MM.1S (cell line): ENCODE data around the gene TMEM253.

Source experiments
- DNase-seq: peaks from one replicate; pipeline ENCODE4 v3.0.0-alpha.2; 2015
- H2AFZ ChIP-seq: fragments of 300-600 bp; sonication (generic); 2 replicates; pipeline ENCODE4 v1.6.0; 2016; ENCODE audit warnings: antibody characterized with exemption, low read length
- H3F3A ChIP-seq: fragments of 300-600 bp; sonication (generic); 2 replicates; pipeline ENCODE4 v1.6.1; 2016; ENCODE audit warnings: mild to moderate bottlenecking, antibody characterized with exemption, low read length, moderate library complexity, mixed read lengths; ENCODE audit not compliant: insufficient read depth
- H3K27ac ChIP-seq: fragments of 300-600 bp; sonication (generic); 2 replicates; pipeline ENCODE4 v1.5.1; 2016; ENCODE audit warnings: mild to moderate bottlenecking, low read length
- H3K27me3 ChIP-seq: fragments of 300-600 bp; sonication (generic); replicated peaks from 2 replicates; pipeline ENCODE4 v1.6.0; 2016; ENCODE audit warnings: low read length; ENCODE audit not compliant: insufficient read depth
- H3K36me3 ChIP-seq: fragments of 300-600 bp; sonication (generic); replicated peaks from 2 replicates; pipeline ENCODE4 v1.6.1; 2016; ENCODE audit warnings: mild to moderate bottlenecking, low read length, mixed read lengths; ENCODE audit not compliant: insufficient read depth
- H3K4me1 ChIP-seq: fragments of 300-600 bp; sonication (generic); 2 replicates; pipeline ENCODE4 v1.6.1; 2016; ENCODE audit warnings: low read length, mixed read lengths
- H3K4me2 ChIP-seq: fragments of 300-600 bp; sonication (generic); 2 replicates; pipeline ENCODE4 v1.6.0; 2016; ENCODE audit warnings: low read depth, low read length
- H3K4me3 ChIP-seq: fragments of 300-600 bp; sonication (generic); 2 replicates; pipeline ENCODE4 v1.5.1; 2016; ENCODE audit warnings: low read length, mixed read lengths
- H3K79me2 ChIP-seq: fragments of 300-600 bp; sonication (generic); 2 replicates; pipeline ENCODE4 v1.6.1; 2016; ENCODE audit warnings: mixed run types, low read length, mixed read lengths
- H3K9ac ChIP-seq: fragments of 300-600 bp; sonication (generic); 2 replicates; pipeline ENCODE4 v1.6.1; 2016; ENCODE audit warnings: low read length, mixed read lengths
- H3K9me2 ChIP-seq: fragments of 300-600 bp; sonication (generic); replicated peaks from 2 replicates; pipeline ENCODE4 v1.6.1; 2016; ENCODE audit warnings: mild to moderate bottlenecking, low read length, mixed read lengths; ENCODE audit not compliant: insufficient read depth
- H3K9me3 ChIP-seq: fragments of 300-600 bp; sonication (generic); replicated peaks from 2 replicates; pipeline ENCODE4 v1.6.1; 2016; ENCODE audit warnings: mild to moderate bottlenecking, low read length, mixed read lengths; ENCODE audit not compliant: insufficient read depth
- H4K20me1 ChIP-seq: fragments of 300-600 bp; sonication (generic); 2 replicates; pipeline ENCODE4 v1.6.1; 2016; ENCODE audit warnings: mild to moderate bottlenecking, low read length, moderate library complexity, mixed read lengths; ENCODE audit not compliant: insufficient read depth
- EZH2 ChIP-seq: fragments of 300-600 bp; sonication (generic); optimal IDR thresholded peaks from 2 replicates; pipeline ENCODE3; 2017; ENCODE audit warnings: low read depth, mild to moderate bottlenecking, antibody characterized with exemption, low read length, mixed read lengths
- EZH2phosphoT487 ChIP-seq: fragments of 300-600 bp; sonication (generic); IDR thresholded peaks from 2 replicates; pipeline ENCODE4 v1.6.1; 2018; ENCODE audit warnings: antibody characterized with exemption, low read length
- TF ChIP-seq, protein P1 (sequence below): fragments of 300-600 bp; sonication (generic); IDR thresholded peaks from 2 replicates; pipeline ENCODE4 v1.5.1; 2016; ENCODE audit warnings: antibody characterized with exemption, low read length, mixed read lengths

TMEM253 gene

DNA sequence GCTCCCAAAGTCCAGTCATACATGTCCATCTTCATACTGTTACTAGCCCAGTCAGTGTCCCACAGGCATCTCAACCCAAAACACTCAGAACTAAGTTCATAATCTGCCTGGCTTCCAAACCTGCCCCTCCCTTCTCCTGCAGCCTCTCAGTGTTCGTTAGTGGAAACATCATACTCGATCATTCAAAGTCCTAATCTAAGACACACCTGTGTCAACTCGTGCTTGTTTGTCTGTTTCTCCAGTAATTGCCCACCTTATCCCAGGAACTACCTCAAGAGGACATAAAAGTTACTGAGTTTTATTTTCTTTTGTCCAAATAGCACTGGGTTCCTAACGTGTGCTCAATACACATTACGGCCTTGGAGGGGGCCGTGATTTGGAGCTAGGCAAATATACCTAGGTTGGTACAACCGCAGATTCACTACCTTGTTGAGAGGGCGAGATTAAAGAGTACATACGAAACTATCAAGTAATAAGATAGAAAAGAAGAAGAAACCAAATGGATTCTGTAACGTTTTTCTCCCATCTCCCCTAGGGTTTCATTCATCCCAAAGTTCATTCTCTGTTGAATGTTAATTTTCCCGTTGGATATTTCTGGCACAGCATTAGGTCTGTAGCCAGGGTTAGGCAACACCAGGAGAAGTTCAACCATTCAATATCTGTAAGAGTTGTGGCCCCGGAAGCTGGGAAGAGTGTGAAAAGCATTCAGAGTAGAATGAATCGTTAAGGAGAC is 40.1 kb upstream of the TMEM253 start:
- Histone ChIP-seq H3K4me3 (no peak overlapping the region), H3K27ac (no peak overlapping the region), H3K36me3 (no peaks in the 10 kb centered on the region), H2AFZ (no peak overlapping the region), H3K27me3 (no peaks in the 10 kb centered on the region), H3K4me1 (no peaks in the 10 kb centered on the region), H4K20me1 (no peaks in the 10 kb centered on the region), H3K9me2 (no peaks in the 10 kb centered on the region), H3K79me2 (no peaks in the 10 kb centered on the region), H3K9ac (no peak overlapping the region), H3F3A (no peaks in the 10 kb centered on the region), H3K9me3 (no peaks in the 10 kb centered on the region), H3K4me2 (no peak overlapping the region)
- no peak for TF ChIP-seq EZH2
- TF ChIP-seq, protein P1, sequence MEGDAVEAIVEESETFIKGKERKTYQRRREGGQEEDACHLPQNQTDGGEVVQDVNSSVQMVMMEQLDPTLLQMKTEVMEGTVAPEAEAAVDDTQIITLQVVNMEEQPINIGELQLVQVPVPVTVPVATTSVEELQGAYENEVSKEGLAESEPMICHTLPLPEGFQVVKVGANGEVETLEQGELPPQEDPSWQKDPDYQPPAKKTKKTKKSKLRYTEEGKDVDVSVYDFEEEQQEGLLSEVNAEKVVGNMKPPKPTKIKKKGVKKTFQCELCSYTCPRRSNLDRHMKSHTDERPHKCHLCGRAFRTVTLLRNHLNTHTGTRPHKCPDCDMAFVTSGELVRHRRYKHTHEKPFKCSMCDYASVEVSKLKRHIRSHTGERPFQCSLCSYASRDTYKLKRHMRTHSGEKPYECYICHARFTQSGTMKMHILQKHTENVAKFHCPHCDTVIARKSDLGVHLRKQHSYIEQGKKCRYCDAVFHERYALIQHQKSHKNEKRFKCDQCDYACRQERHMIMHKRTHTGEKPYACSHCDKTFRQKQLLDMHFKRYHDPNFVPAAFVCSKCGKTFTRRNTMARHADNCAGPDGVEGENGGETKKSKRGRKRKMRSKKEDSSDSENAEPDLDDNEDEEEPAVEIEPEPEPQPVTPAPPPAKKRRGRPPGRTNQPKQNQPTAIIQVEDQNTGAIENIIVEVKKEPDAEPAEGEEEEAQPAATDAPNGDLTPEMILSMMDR, result no peak
- TF ChIP-seq EZH2phosphoT487, result no peak
- DNase-seq, result no peak

DNA sequence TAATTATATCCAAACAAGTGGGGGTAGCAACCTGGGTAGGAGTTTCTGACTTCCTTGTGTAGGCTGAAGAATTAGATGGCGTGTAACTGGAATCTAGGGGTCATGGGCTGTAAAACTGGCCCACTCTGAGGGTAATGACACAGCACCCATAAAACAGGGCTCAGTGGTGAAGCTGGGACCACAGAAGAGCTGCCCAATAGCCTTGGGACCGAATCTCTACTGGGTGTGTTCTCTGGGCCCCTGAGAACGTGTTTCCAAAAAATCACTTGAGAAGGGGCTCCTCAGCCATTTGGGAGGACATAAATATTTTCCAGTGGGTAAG is 39.6 kb upstream of the TMEM253 start:
- Histone ChIP-seq H3K4me3 (no peak overlapping the region), H3K79me2 (no peaks in the 10 kb centered on the region), H3K27ac (no peak overlapping the region), H4K20me1 (no peaks in the 10 kb centered on the region), H3K36me3 (no peaks in the 10 kb centered on the region), H3K9me3 (no peaks in the 10 kb centered on the region), H2AFZ (no peak overlapping the region), H3K27me3 (no peaks in the 10 kb centered on the region), H3K9ac (no peak overlapping the region), H3K9me2 (no peaks in the 10 kb centered on the region), H3K4me2 (no peak overlapping the region), H3F3A (no peaks in the 10 kb centered on the region), H3K4me1 (no peaks in the 10 kb centered on the region)
- TF ChIP-seq EZH2 (no peak), EZH2phosphoT487 (no peak)
- TF ChIP-seq, protein P1, result no peak
- no peak for DNase-seq

DNA sequence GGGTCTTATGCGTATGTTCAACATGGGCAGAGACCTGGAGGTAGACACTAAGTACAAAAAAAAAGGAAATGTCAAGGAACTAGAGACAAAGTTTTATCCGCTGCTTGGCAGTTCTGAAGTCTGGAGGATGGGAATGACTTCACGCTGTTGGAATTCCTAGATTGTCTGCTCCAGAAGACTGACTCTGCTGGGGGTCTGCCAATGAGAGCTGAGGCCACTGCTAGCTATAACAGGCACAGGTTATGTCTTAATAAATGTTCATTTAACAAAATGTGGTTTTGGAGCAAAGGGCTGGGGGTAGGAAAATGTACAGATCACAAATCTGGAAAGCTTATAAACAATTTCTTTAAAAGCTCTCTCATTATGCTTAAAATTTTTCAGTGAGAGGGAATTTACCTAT is 37.4 kb upstream of the TMEM253 start:
- Histone ChIP-seq H4K20me1 (no peaks in the 10 kb centered on the region), H3K27me3 (no peaks in the 10 kb centered on the region), H3K4me2 (no peak overlapping the region), H3K9me3 (no peaks in the 10 kb centered on the region), H3K9me2 (no peaks in the 10 kb centered on the region), H3K4me1 (no peaks in the 10 kb centered on the region), H3K27ac (no peak overlapping the region), H2AFZ (no peak overlapping the region), H3K36me3 (no peaks in the 10 kb centered on the region), H3K79me2 (no peaks in the 10 kb centered on the region), H3F3A (no peaks in the 10 kb centered on the region), H3K4me3 (no peak overlapping the region), H3K9ac (no peak overlapping the region)
- TF ChIP-seq, protein P1, result no peak
- no peak for TF ChIP-seq EZH2phosphoT487
- no peak for DNase-seq
